ENCODE measurements around the gene SLIT3.

DNA sequence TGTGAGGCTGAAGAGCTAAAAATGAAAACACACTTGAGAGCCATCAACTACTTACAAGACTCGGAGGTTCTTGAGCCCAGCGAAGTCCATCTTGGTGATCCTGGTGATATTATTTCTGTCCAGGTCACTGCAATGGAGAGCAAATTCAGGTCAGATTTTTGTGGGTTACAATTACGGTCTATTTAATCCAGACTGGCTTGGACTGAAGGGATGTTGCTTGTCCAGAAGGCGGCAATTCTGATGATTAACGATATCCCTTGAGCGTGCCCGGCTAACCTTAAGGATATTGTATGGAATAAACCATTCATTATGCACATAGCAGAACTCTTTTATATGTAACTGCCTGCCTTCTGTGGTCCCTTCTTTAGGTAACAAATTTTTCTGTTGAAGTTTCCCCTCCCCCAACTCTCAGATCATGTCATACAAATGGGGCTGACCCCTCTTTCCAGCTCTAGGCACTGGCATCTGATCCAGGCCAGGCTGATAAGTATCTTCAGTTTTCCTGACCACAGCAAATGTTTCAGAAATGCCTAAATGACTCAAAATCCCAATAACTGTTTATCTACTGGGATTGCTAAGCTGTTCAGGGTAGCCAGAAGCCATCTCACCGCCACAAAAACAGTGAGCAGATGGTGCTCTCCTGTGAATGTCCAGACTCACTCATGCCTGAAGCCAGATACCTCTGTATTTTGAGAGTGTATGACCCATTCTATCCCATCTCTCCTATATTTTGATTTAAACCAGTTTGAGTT, 49.4 kb downstream of the SLIT3 start:
- TF ChIP-seq, protein P1, sequence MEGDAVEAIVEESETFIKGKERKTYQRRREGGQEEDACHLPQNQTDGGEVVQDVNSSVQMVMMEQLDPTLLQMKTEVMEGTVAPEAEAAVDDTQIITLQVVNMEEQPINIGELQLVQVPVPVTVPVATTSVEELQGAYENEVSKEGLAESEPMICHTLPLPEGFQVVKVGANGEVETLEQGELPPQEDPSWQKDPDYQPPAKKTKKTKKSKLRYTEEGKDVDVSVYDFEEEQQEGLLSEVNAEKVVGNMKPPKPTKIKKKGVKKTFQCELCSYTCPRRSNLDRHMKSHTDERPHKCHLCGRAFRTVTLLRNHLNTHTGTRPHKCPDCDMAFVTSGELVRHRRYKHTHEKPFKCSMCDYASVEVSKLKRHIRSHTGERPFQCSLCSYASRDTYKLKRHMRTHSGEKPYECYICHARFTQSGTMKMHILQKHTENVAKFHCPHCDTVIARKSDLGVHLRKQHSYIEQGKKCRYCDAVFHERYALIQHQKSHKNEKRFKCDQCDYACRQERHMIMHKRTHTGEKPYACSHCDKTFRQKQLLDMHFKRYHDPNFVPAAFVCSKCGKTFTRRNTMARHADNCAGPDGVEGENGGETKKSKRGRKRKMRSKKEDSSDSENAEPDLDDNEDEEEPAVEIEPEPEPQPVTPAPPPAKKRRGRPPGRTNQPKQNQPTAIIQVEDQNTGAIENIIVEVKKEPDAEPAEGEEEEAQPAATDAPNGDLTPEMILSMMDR (IDR thresholded peaks at IDR 0.05 in 4 of 5, conservative IDR thresholded peaks at IDR 0.05 in 1 of 5): no peak
- TF ChIP-seq POLR2A (IDR thresholded peaks at IDR 0.05): no peak

Measured in gastrocnemius medialis (tissue), 4 donors.